ENCODE results near the gene LCN12. TPM values are rescaled to one million over a fixed set of nuclear protein-coding genes. Genes with fewer than 3 reads are reported as not detected.

LCN12 gene
- total RNA-seq, 1 experiment from 2014 or later, result 2.5 TPM

DNA sequence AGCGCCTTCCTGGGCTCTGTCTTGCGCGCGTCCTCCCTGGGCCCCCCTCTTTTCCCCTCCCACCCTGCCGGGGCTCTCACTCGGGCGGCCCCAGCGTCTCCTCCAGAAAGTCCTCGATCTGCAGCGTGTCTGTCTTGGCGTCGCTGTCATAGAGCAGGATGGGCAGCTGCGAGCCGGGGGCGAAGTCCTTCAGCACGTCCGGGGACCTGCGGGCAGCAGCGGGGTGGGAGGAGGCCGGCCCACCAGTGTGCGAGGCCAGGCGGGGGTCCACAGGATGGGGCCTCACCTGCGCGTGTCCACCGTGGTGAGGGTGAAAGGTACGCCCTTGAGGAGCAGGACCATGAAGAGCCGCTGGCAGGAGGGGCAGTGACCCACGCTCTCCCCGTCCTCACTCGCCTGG is 43.3 kb downstream of the LCN12 start:
- no peaks in the 10 kb centered on the region for H3K9me3 ChIP-seq (ENCODE audit: control insufficient read depth, insufficient read depth, low read depth, low read length)
- DNase-seq (ENCODE audit: low read depth, low spot score) (no peak), ATAC-seq (no peak)
- no peak overlapping the region for H3K4me3 ChIP-seq (ENCODE audit: low read depth in 2 of 2, low read length in 2 of 2)
- intact Hi-C loops (cut with micrococcal nuclease; ENCODE audit: unreplicated experiment), result no loop called here
- H3K36me3 ChIP-seq (ENCODE audit: control insufficient read depth, insufficient read depth, low read length), result no peaks in the 10 kb centered on the region; the same call in 1 of the 2 replicates
- TF ChIP-seq, protein P1, sequence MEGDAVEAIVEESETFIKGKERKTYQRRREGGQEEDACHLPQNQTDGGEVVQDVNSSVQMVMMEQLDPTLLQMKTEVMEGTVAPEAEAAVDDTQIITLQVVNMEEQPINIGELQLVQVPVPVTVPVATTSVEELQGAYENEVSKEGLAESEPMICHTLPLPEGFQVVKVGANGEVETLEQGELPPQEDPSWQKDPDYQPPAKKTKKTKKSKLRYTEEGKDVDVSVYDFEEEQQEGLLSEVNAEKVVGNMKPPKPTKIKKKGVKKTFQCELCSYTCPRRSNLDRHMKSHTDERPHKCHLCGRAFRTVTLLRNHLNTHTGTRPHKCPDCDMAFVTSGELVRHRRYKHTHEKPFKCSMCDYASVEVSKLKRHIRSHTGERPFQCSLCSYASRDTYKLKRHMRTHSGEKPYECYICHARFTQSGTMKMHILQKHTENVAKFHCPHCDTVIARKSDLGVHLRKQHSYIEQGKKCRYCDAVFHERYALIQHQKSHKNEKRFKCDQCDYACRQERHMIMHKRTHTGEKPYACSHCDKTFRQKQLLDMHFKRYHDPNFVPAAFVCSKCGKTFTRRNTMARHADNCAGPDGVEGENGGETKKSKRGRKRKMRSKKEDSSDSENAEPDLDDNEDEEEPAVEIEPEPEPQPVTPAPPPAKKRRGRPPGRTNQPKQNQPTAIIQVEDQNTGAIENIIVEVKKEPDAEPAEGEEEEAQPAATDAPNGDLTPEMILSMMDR (IDR thresholded peaks at IDR 0.05), result no peak
- TF ChIP-seq TCF7L2 (IDR thresholded peaks at IDR 0.05; ENCODE audit: low read depth, low read length), result no peak
- TF ChIP-seq REST (IDR thresholded peaks at IDR 0.05; ENCODE audit: insufficient read depth in 1 of 2, low read depth in 2 of 2, low read length in 1 of 2), result no peak
- no peak for TF ChIP-seq SIN3A (IDR thresholded peaks at IDR 0.05; ENCODE audit: borderline replicate concordance, insufficient read depth, low read depth, low read length)
- TF ChIP-seq POLR2AphosphoS5 (IDR thresholded peaks at IDR 0.05; ENCODE audit: low read depth, low read length), result no peak
- BruUV-seq (replicated peaks), result no TSS peak
- ChIA-PET CTCF (no interaction called here), POLR2A (interaction anchor here (0.7 kb wide), 1 partner anchor 91 kb away, joined by 4 read pairs; no protein-coding TSS in a partner anchor)
- in situ Hi-C loops (cut with HindIII; ENCODE audit: low pct_unique_long_range_greater_than_20kb, low sequenced_read_pairs), result no loop called here
- H3K27ac ChIP-seq (ENCODE audit: low read length), result no peak overlapping the region
- peaks cover 17% of the 10 kb centered on the region for H3K4me1 ChIP-seq (ENCODE audit: control insufficient read depth, insufficient read depth, low read length)
- H3K27me3 ChIP-seq (ENCODE audit: control insufficient read depth, insufficient read depth, low read length), result no peaks in the 10 kb centered on the region

GRCh38 chr9:136995772-136996311 is 43.8 kb downstream of the LCN12 start:
- intact Hi-C loops (cut with micrococcal nuclease; ENCODE audit: unreplicated experiment), result no loop called here
- ChIA-PET POLR2A (interaction anchor here (0.7 kb wide), 1 partner anchor 90 kb away, joined by 4 read pairs; no protein-coding TSS in a partner anchor), CTCF (interaction anchor here (0.7 kb wide), 1 partner anchor 48 kb away, joined by 4 read pairs; no protein-coding TSS in a partner anchor)
- Histone ChIP-seq H3K9me3 (ENCODE audit: control insufficient read depth, insufficient read depth, low read depth, low read length) (no peaks in the 10 kb centered on the region), H3K27me3 (ENCODE audit: control insufficient read depth, insufficient read depth, low read length) (no peaks in the 10 kb centered on the region), H3K4me3 (ENCODE audit: low read depth in 2 of 2, low read length in 2 of 2) (peak overlapping the region; percentile 17 to 31), H3K27ac (ENCODE audit: low read length) (peak overlapping the region; percentile 44), H3K36me3 (ENCODE audit: control insufficient read depth, insufficient read depth, low read length) (no peaks in the 10 kb centered on the region; the same call in 1 of the 2 replicates), H3K4me1 (ENCODE audit: control insufficient read depth, insufficient read depth, low read length) (peaks cover 17% of the 10 kb centered on the region)
- TF ChIP-seq TCF7L2 (IDR thresholded peaks at IDR 0.05; ENCODE audit: low read depth, low read length), result no peak
- no peak for TF ChIP-seq POLR2AphosphoS5 (IDR thresholded peaks at IDR 0.05; ENCODE audit: low read depth, low read length)
- TF ChIP-seq, protein P1 (IDR thresholded peaks at IDR 0.05), result no peak
- no peak for TF ChIP-seq REST (IDR thresholded peaks at IDR 0.05; ENCODE audit: insufficient read depth in 1 of 2, low read depth in 2 of 2, low read length in 1 of 2)
- no peak for DNase-seq (ENCODE audit: low read depth, low spot score)
- in situ Hi-C loops (cut with HindIII; ENCODE audit: low pct_unique_long_range_greater_than_20kb, low sequenced_read_pairs), result no loop called here
- BruUV-seq (replicated peaks), result no TSS peak
- peak; percentile 19; the same call in 1 of the 2 replicates for ATAC-seq

All from Panc1 (cell line).